Endothelial cell of umbilical vein (primary cell): ENCODE data around the gene TRIM56. TPM values are rescaled to one million over a fixed set of nuclear protein-coding genes. Genes with fewer than 3 reads are reported as not detected.

Experiments
- BruUV-seq: library from RNA; stranded (reverse); fragments of 400-500 nt; replicated peaks from 2 replicates; lab custom pipeline; 2021; lab: Mats Ljungman, UMichigan
- CTCF ChIA-PET: fragments of 300-600, 350-600 bp; sonication (Branson Sonifier 250); formaldehyde crosslinking; loops from one replicate; lab custom pipeline; 2021; ENCODE audit warnings: antibody characterized with exemption, inconsistent platforms; lab: Charles Lee
- POLR2A ChIA-PET: fragments of 300-600, 350-600 bp; sonication (Branson Sonifier 250); formaldehyde crosslinking; loops from one replicate; lab custom pipeline; 2021; ENCODE audit warnings: antibody characterized with exemption, inconsistent platforms; lab: Charles Lee
- DNase-seq: peaks from one replicate; pipeline ENCODE4 v3.0.0-alpha.2; 2011; ENCODE audit warnings: low read depth, low spot score
- FAIRE-seq: peaks from 2 replicates; lab custom pipeline; 2011; peaks lifted over from hg19 to GRCh38; lab: Jason Lieb, UNC
- H2AFZ ChIP-seq: 2 replicates; pipeline ENCODE4 v1.6.0; 2012; ENCODE audit warnings: low read depth, low read length, control low read depth, inconsistent platforms
- H3K27ac ChIP-seq: 2 replicates; pipeline ENCODE4 v1.5.1; 2011; ENCODE audit warnings: low read depth, mild to moderate bottlenecking, control low read depth, low read length, moderate library complexity; ENCODE audit not compliant: insufficient read depth
- H3K27me3 ChIP-seq, 2 experiments: 2 replicates each; pipeline versions ENCODE4 v1.6.0 to v1.6.1; 2011; ENCODE audit warnings: low read length in 2 of 2, mixed read lengths in 1 of 2; ENCODE audit not compliant: control insufficient read depth in 2 of 2, insufficient read depth in 2 of 2
- H3K36me3 ChIP-seq, 2 experiments: 2 replicates in 1 of 2; 3 replicates in 1 of 2; pipeline ENCODE4 v1.5.1; 2011; ENCODE audit warnings: low read length in 2 of 2, mild to moderate bottlenecking in 1 of 2, moderate library complexity in 1 of 2; ENCODE audit not compliant: control insufficient read depth in 2 of 2, insufficient read depth in 2 of 2; ENCODE audit errors: extremely low read depth in 1 of 2
- H3K4me1 ChIP-seq: 3 replicates; pipeline ENCODE4 v1.5.1; 2011; ENCODE audit warnings: mild to moderate bottlenecking, low read length; ENCODE audit not compliant: control insufficient read depth, insufficient read depth; ENCODE audit errors: extremely low read depth
- H3K4me2 ChIP-seq: 2 replicates; pipeline ENCODE4 v1.6.1; 2011; ENCODE audit warnings: low read length, control low read depth, mixed read lengths; ENCODE audit not compliant: insufficient read depth
- H3K4me3 ChIP-seq, 3 experiments: fragments of 200-600 bp in 1 of 3; sonication (generic), shearing (Covaris generic) in 1 of 3; replicated peaks in 1 of 3; 2 replicates each; pipeline ENCODE4 v1.5.1; 2011 to 2016; ENCODE audit warnings: control low read depth in 3 of 3, low read length in 3 of 3, mild to moderate bottlenecking in 2 of 3, inconsistent platforms in 1 of 3, low read depth in 1 of 3, moderate library complexity in 1 of 3; ENCODE audit not compliant: insufficient read depth in 1 of 3
- H3K79me2 ChIP-seq: 2 replicates; pipeline ENCODE4 v1.6.0; 2012; ENCODE audit warnings: low read length, inconsistent platforms; ENCODE audit not compliant: control insufficient read depth, insufficient read depth
- H3K9ac ChIP-seq: replicated peaks from 2 replicates; pipeline ENCODE3; 2011; ENCODE audit warnings: low read length, control low read depth; ENCODE audit not compliant: insufficient read depth; ENCODE audit errors: extremely low read depth
- H3K9me1 ChIP-seq: replicated peaks from 3 replicates; pipeline ENCODE4 v1.6.0; 2011; ENCODE audit warnings: mild to moderate bottlenecking, low read length; ENCODE audit not compliant: control insufficient read depth, insufficient read depth; ENCODE audit errors: extremely low read depth
- H3K9me3 ChIP-seq: replicated peaks from 2 replicates; pipeline ENCODE4 v1.5.1; 2012; ENCODE audit warnings: low read length, inconsistent platforms; ENCODE audit not compliant: control insufficient read depth, insufficient read depth
- H4K20me1 ChIP-seq: replicated peaks from 2 replicates; pipeline ENCODE3; 2011; ENCODE audit warnings: mild to moderate bottlenecking, low read length; ENCODE audit not compliant: control insufficient read depth, insufficient read depth; ENCODE audit errors: extremely low read depth
- CTCF ChIP-seq, 2 donors: IDR thresholded peaks; 1 replicate in 1 of 2; 2 replicates in 1 of 2; pipeline ENCODE4 v1.5.1; 2011; ENCODE audit warnings: low read length in 2 of 2, mild to moderate bottlenecking in 2 of 2, moderate library complexity in 2 of 2, control low read depth in 1 of 2, inconsistent platforms in 1 of 2, low read depth in 1 of 2; ENCODE audit not compliant: insufficient read depth in 1 of 2; ENCODE audit errors: extremely low read depth in 1 of 2
- EZH2 ChIP-seq: IDR thresholded peaks from 2 replicates; pipeline ENCODE4 v1.6.1; 2012; ENCODE audit warnings: borderline replicate concordance, low read depth, mild to moderate bottlenecking, moderate library complexity, low read length, inconsistent platforms; ENCODE audit not compliant: severe bottlenecking
- FOS ChIP-seq: IDR thresholded peaks from 2 replicates; pipeline ENCODE4 v1.6.1; 2011; ENCODE audit warnings: mild to moderate bottlenecking, low read length, moderate library complexity, borderline replicate concordance; ENCODE audit not compliant: insufficient read depth
- GATA2 ChIP-seq: IDR thresholded peaks from 2 replicates; pipeline ENCODE4 v1.7.0; 2011; ENCODE audit warnings: low read depth, mild to moderate bottlenecking, moderate library complexity, mixed read lengths, low read length; ENCODE audit not compliant: insufficient read length, insufficient read depth
- JUN ChIP-seq: IDR thresholded peaks from 2 replicates; pipeline ENCODE4 v1.6.1; 2011; ENCODE audit warnings: borderline replicate concordance, low read depth; ENCODE audit not compliant: insufficient read length, insufficient read depth
- MAX ChIP-seq: IDR thresholded peaks from 2 replicates; pipeline ENCODE4 v1.6.1; 2011; ENCODE audit not compliant: insufficient read depth, insufficient read length
- MYC ChIP-seq: IDR thresholded peaks from one replicate; pipeline ENCODE4 v1.6.1; 2011; ENCODE audit warnings: mild to moderate bottlenecking, low read depth, low read length
- POLR2A ChIP-seq: IDR thresholded peaks from 2 replicates; pipeline ENCODE4 v1.6.1; 2012; ENCODE audit warnings: low read depth, mild to moderate bottlenecking, control low read depth, low read length
- POLR2AphosphoS5 ChIP-seq: IDR thresholded peaks from 2 replicates; pipeline ENCODE4 v1.6.1; 2012; ENCODE audit warnings: low read depth, mild to moderate bottlenecking, control low read depth, low read length, moderate library complexity; ENCODE audit not compliant: insufficient read depth
- dilution Hi-C: fragments of 300-500 bp; cut with MboI; formaldehyde crosslinking; loops from one replicate; pipeline ENCODE4 v1.15.0; 2019; ENCODE audit warnings: low sequenced_read_pairs; ENCODE audit not compliant: extremely low pct_ligation_motif_present
- intact Hi-C: fragments of 100-400 bp; cut with micrococcal nuclease; formaldehyde crosslinking; loops from one replicate; pipeline ENCODE4 v1.10.0; 2022
- polyA plus RNA-seq, 4 experiments: library from polyadenylated mRNA; depleted of rRNA in 3 of 4; stranded (reverse) in 3 of 4; unstranded in 1 of 4; fragments of >200 nt; gene quantifications; 2 replicates each; pipeline versions ENCODE4 v1.2.1 to v1.2.3, GENCODE V29; 2011 to 2012; ENCODE audit warnings: missing spikeins in 1 of 4
- total RNA-seq: library from RNA; stranded (reverse); gene quantifications from 2 replicates; pipeline ENCODE4 v1.2.3, GENCODE V29; 2021

The TRIM56 gene
- total and polyA plus RNA-seq, 2 donors (not counting 3 experiments of a cell fraction or from before 2014, with no cell fraction given): 2.3 to 25.1 TPM

DNA sequence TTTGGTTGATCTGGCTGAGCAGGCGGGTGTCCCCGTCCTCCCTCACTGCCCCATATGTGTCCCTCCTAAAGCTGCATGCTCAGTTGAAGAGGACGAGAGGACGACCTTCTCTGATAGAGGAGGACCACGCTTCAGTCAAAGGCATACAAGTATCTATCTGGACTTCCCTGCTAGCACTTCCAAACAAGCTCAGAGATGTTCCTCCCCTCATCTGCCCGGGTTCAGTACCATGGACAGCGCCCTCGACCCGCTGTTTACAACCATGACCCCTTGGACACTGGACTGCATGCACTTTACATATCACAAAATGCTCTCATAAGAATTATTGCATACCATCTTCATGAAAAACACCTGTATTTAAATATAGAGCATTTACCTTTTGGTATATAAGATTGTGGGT, 26.9 kb upstream of the TRIM56 start:
- H4K20me1 ChIP-seq: no peaks in the 10 kb centered on the region
- no TSS peak for BruUV-seq
- H3K79me2 ChIP-seq: no peaks in the 10 kb centered on the region
- TF ChIP-seq MYC: no peak
- TF ChIP-seq EZH2: peak; percentile 54
- no peak for TF ChIP-seq GATA2
- H3K9ac ChIP-seq: no peak overlapping the region
- intact Hi-C loops: loop anchor here (10.0 kb wide), 1 partner anchor 914 kb away; the partner anchor contains the start of gene LAMTOR4
- ChIA-PET POLR2A (no interaction called here), CTCF (interaction anchor here (0.9 to 4.6 kb wide), 18 partner anchors 10 to 353 kb away, joined by 3 to 57 read pairs (median 6); partner anchors contain the start of genes ACHE, POP7 and UFSP1)
- H3K27me3 ChIP-seq: peaks cover 3 to 5% of the 10 kb centered on the region in 2 experiments
- no peak overlapping the region for H3K4me2 ChIP-seq
- H2AFZ ChIP-seq: no peak overlapping the region
- dilution Hi-C loops: no loop called here
- DNase-seq: peak; percentile 53
- H3K9me3 ChIP-seq: no peaks in the 10 kb centered on the region
- no peaks in the 10 kb centered on the region for H3K9me1 ChIP-seq
- no peak overlapping the region for H3K27ac ChIP-seq
- no peak overlapping the region for H3K4me3 ChIP-seq
- FAIRE-seq: peak; percentile 59
- H3K4me1 ChIP-seq: no peaks in the 10 kb centered on the region
- no peaks in the 10 kb centered on the region for H3K36me3 ChIP-seq

- Histone ChIP-seq H3K4me3 (no peak overlapping the region), H2AFZ (no peak overlapping the region), H3K79me2 (no peaks in the 10 kb centered on the region), H3K9ac (no peak overlapping the region), H4K20me1 (no peaks in the 10 kb centered on the region), H3K9me1 (no peaks in the 10 kb centered on the region), H3K4me1 (no peaks in the 10 kb centered on the region), H3K9me3 (no peaks in the 10 kb centered on the region), H3K27me3 (peaks cover 3 to 5% of the 10 kb centered on the region in 2 experiments), H3K27ac (no peak overlapping the region), H3K36me3 (no peaks in the 10 kb centered on the region), H3K4me2 (no peak overlapping the region)
- intact Hi-C loops: loop anchor here (1.0 to 10.0 kb wide), 4 partner anchors 93 to 915 kb away; partner anchors contain the start of gene LAMTOR4
- no TSS peak for BruUV-seq
- FAIRE-seq (no peak), DNase-seq (no peak)
- ChIA-PET CTCF (interaction anchor here (0.6 to 4.6 kb wide), 14 partner anchors 9 to 354 kb away, joined by 3 to 57 read pairs (median 10); partner anchors contain the start of genes ACHE, POP7, SLC12A9 and UFSP1), POLR2A (interaction anchor here (0.7 kb wide), 1 partner anchor 262 kb away, joined by 4 read pairs; no protein-coding TSS in a partner anchor)
- dilution Hi-C loops: no loop called here
- TF ChIP-seq CTCF (IDR thresholded peaks at IDR 0.05; ENCODE audit: extremely low read depth in 1 of 2, insufficient read depth in 1 of 2, low read depth in 1 of 2, low read length in 2 of 2): no peak
- TF ChIP-seq FOS: no peak
- TF ChIP-seq GATA2: no peak
- TF ChIP-seq JUN: no peak
- TF ChIP-seq EZH2: no peak
- no peak for TF ChIP-seq MAX
- TF ChIP-seq POLR2A: no peak
- TF ChIP-seq POLR2AphosphoS5: no peak
- TF ChIP-seq MYC: no peak
Measured at GRCh38 chr7:101059620-101059942, 25.7 kb upstream of the TRIM56 start.
